A172 (cell line): ENCODE results near the gene SPTAN1. TPM values are rescaled to one million over a fixed set of nuclear protein-coding genes. Genes with fewer than 3 reads are reported as not detected.

Experiments
- DNase-seq: peaks from one replicate; pipeline ENCODE4 v3.0.0-alpha.2; 2015; ENCODE audit warnings: low spot score
- total RNA-seq: library from RNA; depleted of rRNA; stranded (reverse); fragments of >200 nt; shearing (Covaris generic); gene quantifications from 2 replicates; pipeline ENCODE4 v1.2.3, GENCODE V29; 2014; rRNA removed

The SPTAN1 gene
- total RNA-seq, 1 experiment from 2014 or later: 440 TPM

GRCh38 chr9:128666481-128666941 is 114.1 kb downstream of the SPTAN1 start:
- peak; percentile 74 for DNase-seq

GRCh38 chr9:128669786-128670185 is 117.4 kb downstream of the SPTAN1 start:
- no peak for DNase-seq

DNA sequence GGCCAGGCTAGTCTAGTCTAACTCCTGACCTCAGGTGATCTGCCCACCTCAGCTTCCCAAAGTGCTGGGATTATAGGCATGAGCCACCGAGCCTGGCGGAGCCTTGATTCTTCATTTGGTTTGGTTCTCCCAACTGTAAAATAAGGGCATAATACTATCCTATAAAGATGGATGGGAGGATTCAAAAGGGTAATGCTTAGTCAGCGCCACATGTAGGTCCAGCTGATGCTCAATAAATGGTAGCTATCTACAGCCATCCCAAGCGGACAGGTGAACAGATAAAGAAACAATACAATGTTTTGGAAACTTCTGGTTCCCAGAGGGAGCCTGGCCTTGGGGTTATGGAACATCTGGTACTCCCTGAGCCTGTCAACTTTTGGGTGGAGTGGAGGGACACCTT is 123.0 kb downstream of the SPTAN1 start:
- DNase-seq: no peak

- no peak for DNase-seq
These were observed 125.4 kb downstream of the SPTAN1 start for GRCh38 chr9:128677794-128678193.

Other genes starting within 250 kb of the SPTAN1 start
- 28.8 and 30.5 TPM in 2 replicates for gene TRUB2, start 230.1 kb upstream of the SPTAN1 start, total RNA-seq
- gene COQ4, start 229.7 kb upstream of the SPTAN1 start, total RNA-seq: 68.4 and 70.0 TPM in 2 replicates
- gene SLC27A4, start 212.1 kb upstream of the SPTAN1 start, total RNA-seq: 50.1 and 51.6 TPM in 2 replicates
- gene URM1, start 181.2 kb upstream of the SPTAN1 start, total RNA-seq: 105 and 125 TPM in 2 replicates
- 60.3 and 64.0 TPM in 2 replicates for gene CERCAM, start 131.7 kb upstream of the SPTAN1 start, total RNA-seq
- gene ODF2, start 96.6 kb upstream of the SPTAN1 start, total RNA-seq: 44.7 and 55.7 TPM in 2 replicates
- gene GLE1, start 47.9 kb upstream of the SPTAN1 start, total RNA-seq: 97.5 and 101 TPM in 2 replicates
- 239 and 244 TPM in 2 replicates for gene DYNC2I2, start 104.3 kb downstream of the SPTAN1 start, total RNA-seq
- 1,187 and 1,647 TPM in 2 replicates for gene SET, start 136.6 kb downstream of the SPTAN1 start, total RNA-seq
- 16.6 and 18.1 TPM in 2 replicates for gene PKN3, start 149.9 kb downstream of the SPTAN1 start, total RNA-seq
- gene ZDHHC12, start 171.5 kb downstream of the SPTAN1 start, total RNA-seq: 153 and 193 TPM in 2 replicates
- 14.8 and 29.1 TPM in 2 replicates for gene ZER1, start 219.3 kb downstream of the SPTAN1 start, total RNA-seq
- gene TBC1D13, start 234.7 kb downstream of the SPTAN1 start, total RNA-seq: 41.9 and 43.6 TPM in 2 replicates